Measurements from ENCODE around the gene MCTP1.

Gene MCTP1

GRCh38 chr5:95284572-95285408 is at the start of gene MCTP1:
Gene MCTP1, minus strand, starts transcription at chr5:95285094.
- DNase-seq (ENCODE audit: low read depth): no peak

- DNase-seq (ENCODE audit: low read depth): no peak
Measured at GRCh38 chr5:95332158-95332557, 47.3 kb upstream of the MCTP1 start.

- DNase-seq (ENCODE audit: low read depth): no peak
Measured at GRCh38 chr5:95331358-95331757, 46.5 kb upstream of the MCTP1 start.

- peak; percentile 2 for DNase-seq (ENCODE audit: low read depth)
Measured at GRCh38 chr5:95327211-95327610, 42.3 kb upstream of the MCTP1 start.

GRCh38 chr5:95317687-95318086 is 32.8 kb upstream of the MCTP1 start:
- no peak for DNase-seq (ENCODE audit: low read depth)

- no peak for DNase-seq (ENCODE audit: low read depth)
Measured at GRCh38 chr5:95317085-95317484, 32.2 kb upstream of the MCTP1 start.

- DNase-seq (ENCODE audit: low read depth): no peak
Measured at GRCh38 chr5:95304711-95305110, 19.8 kb upstream of the MCTP1 start.

GRCh38 chr5:95298651-95299050 is 13.8 kb upstream of the MCTP1 start:
- DNase-seq (ENCODE audit: low read depth): no peak

GRCh38 chr5:95296291-95296690 is 11.4 kb upstream of the MCTP1 start:
- no peak for DNase-seq (ENCODE audit: low read depth)

- DNase-seq (ENCODE audit: low read depth): no peak
Measured at GRCh38 chr5:95285409-95285755, 488 bp upstream of the MCTP1 start.

GRCh38 chr5:95283761-95284571 is 928 bp downstream of the MCTP1 start:
- no peak for DNase-seq (ENCODE audit: low read depth)

GRCh38 chr5:95283022-95283615 is 1.8 kb downstream of the MCTP1 start:
- DNase-seq (ENCODE audit: low read depth): no peak

- peak; percentile 15 for DNase-seq (ENCODE audit: low read depth)
Measured at GRCh38 chr5:95281226-95281625, 3.7 kb downstream of the MCTP1 start.

GRCh38 chr5:95280401-95281095 is 4.3 kb downstream of the MCTP1 start:
- no peak for DNase-seq (ENCODE audit: low read depth)

GRCh38 chr5:95274011-95274410 is 10.9 kb downstream of the MCTP1 start:
- DNase-seq (ENCODE audit: low read depth): no peak

GRCh38 chr5:95272316-95272929 is 12.5 kb downstream of the MCTP1 start:
- no peak for DNase-seq (ENCODE audit: low read depth)

- DNase-seq (ENCODE audit: low read depth): no peak
Measured at GRCh38 chr5:95262933-95263660, 21.8 kb downstream of the MCTP1 start.

GRCh38 chr5:95261437-95262175 is 23.3 kb downstream of the MCTP1 start:
- DNase-seq (ENCODE audit: low read depth): no peak

GRCh38 chr5:95256991-95257390 is 27.9 kb downstream of the MCTP1 start:
- DNase-seq (ENCODE audit: low read depth): no peak

GRCh38 chr5:95256446-95256845 is 28.4 kb downstream of the MCTP1 start:
- no peak for DNase-seq (ENCODE audit: low read depth)
